KG1 (cell line): ENCODE measurements around the gene ZNF442.
"Not testable (repeated sequence)": the region's sequence is repeated elsewhere in the genome, so short reads cannot be mapped to it uniquely, and the experiment has no call there.

Source experiments
- DNase-seq: peaks from one replicate; lab custom pipeline; 2025; lab: John Stamatoyannopoulos, UW

ZNF442 gene

DNA sequence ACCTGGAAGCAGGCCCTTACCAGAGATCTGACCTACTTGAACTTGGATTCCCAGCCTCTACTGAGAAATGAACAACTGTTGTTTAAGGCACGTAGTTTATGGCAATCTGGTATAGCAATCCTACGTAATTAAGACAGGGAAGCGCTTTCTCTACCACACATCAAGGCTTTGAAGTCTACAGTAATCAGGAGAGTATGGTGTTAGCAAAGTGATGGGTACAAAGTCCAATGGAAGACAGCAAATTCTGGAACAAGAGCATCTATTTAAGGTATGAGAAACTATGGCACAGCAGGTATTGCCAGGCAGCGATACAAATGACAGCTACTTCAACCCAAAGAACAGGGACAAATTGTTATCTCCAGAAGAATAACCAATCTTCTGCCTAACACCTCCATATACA is 35.1 kb downstream of the ZNF442 start:
- no peak for DNase-seq

- DNase-seq: no peak
Observed at GRCh38 chr19:12325690-12326089, 39.8 kb downstream of the ZNF442 start.

GRCh38 chr19:12318782-12319413 is 46.6 kb downstream of the ZNF442 start:
- DNase-seq: no peak

DNA sequence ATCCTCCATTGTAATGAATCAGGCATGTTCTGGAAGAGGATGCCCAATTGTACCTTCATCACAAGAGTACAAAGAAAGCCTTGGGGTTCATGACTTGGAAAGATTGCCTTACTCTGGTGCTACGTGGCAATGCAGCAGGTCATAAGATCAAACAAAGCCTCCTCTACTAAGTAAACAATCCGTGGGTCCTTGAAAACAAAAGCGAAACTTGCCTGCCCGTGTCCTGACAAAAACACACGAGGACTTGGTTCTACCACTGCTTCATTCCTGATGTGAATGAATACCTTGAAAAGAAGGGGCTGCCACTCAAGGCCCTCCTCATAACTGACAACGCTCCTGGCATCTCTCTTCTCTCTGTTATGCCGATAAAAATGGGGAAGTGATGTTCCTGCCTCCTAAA is 50.9 kb downstream of the ZNF442 start:
- no peak for DNase-seq

DNA sequence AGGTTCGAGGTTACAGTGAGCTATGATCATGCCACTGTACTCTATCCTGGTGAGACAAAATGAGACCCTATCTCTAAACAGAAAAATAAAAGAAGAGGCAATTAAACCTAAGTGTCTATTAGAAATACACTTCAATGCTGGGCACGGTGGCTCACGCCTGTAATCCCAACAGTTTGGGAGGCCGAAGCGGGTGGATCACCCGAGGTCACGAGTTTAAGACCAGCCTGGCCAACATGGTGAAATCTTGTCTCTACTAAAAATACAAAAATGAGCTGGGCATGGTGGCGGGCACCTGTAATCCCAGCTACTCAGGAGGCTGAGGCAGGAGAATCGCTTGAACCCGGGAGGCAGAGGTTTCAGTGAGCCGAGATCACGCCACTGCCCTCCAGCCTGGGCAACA is 56.6 kb downstream of the ZNF442 start:
- not testable (repeated sequence) for DNase-seq
